D721Med (cell line): ENCODE data around the gene SLC22A1.

ENCODE experiments used
- DNase-seq: peaks from one replicate; pipeline ENCODE4 v3.0.0; 2011; ENCODE audit warnings: low spot score; ENCODE audit not compliant: insufficient read length
- FAIRE-seq: peaks from 2 replicates; lab custom pipeline; 2011; peaks lifted over from hg19 to GRCh38; lab: Jason Lieb, UNC
- TF ChIP-seq, protein P1 (sequence below): IDR thresholded peaks from 2 replicates; pipeline ENCODE4 v1.5.1; 2012; ENCODE audit warnings: mild to moderate bottlenecking, control low read depth; ENCODE audit not compliant: insufficient read depth; ENCODE audit errors: missing control alignments

SLC22A1 gene

GRCh38 chr6:160115421-160115820 lies 6.2 kb upstream of the SLC22A1 start:
- FAIRE-seq, result no peak
- TF ChIP-seq, protein P1, sequence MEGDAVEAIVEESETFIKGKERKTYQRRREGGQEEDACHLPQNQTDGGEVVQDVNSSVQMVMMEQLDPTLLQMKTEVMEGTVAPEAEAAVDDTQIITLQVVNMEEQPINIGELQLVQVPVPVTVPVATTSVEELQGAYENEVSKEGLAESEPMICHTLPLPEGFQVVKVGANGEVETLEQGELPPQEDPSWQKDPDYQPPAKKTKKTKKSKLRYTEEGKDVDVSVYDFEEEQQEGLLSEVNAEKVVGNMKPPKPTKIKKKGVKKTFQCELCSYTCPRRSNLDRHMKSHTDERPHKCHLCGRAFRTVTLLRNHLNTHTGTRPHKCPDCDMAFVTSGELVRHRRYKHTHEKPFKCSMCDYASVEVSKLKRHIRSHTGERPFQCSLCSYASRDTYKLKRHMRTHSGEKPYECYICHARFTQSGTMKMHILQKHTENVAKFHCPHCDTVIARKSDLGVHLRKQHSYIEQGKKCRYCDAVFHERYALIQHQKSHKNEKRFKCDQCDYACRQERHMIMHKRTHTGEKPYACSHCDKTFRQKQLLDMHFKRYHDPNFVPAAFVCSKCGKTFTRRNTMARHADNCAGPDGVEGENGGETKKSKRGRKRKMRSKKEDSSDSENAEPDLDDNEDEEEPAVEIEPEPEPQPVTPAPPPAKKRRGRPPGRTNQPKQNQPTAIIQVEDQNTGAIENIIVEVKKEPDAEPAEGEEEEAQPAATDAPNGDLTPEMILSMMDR, result no peak
- DNase-seq, result no peak

GRCh38 chr6:160116411-160116810 lies 5.2 kb upstream of the SLC22A1 start:
- DNase-seq (no peak), FAIRE-seq (no peak)
- TF ChIP-seq, protein P1, result no peak

GRCh38 chr6:160117137-160117536 lies 4.5 kb upstream of the SLC22A1 start:
- FAIRE-seq, result no peak
- DNase-seq, result no peak
- TF ChIP-seq, protein P1, result no peak

DNA sequence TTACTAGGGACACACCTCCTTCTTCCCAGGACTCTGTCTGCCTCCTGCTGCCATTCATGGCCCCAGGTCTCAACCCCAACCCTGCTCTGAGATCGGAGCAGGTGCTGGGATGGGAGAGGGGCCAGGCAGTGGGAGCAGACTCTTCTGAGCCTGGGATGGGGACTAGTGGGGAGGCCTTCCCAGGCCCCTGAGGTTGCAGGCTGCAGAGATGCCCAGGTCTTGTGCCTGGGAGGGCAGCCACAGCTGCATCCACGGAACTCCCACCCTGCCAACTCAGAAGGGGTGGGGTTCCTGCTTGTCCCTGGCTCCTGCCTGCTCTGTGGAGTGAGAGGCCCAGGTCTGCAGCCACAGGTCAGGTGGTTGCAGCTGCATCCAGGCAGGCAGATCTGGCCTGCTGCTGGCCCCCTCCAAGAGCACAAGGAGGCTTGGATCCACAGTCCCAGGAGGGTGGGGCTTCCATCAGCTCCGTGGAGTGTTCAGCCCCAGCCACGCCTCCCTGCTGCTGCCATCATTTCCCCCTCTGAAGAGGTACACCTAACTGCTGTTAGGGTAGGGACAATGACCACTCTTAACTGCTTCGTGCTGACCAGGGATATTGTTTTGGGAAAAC lies 2.9 kb upstream of the SLC22A1 start:
- TF ChIP-seq, protein P1, result no peak
- FAIRE-seq (no peak), DNase-seq (no peak)

DNA sequence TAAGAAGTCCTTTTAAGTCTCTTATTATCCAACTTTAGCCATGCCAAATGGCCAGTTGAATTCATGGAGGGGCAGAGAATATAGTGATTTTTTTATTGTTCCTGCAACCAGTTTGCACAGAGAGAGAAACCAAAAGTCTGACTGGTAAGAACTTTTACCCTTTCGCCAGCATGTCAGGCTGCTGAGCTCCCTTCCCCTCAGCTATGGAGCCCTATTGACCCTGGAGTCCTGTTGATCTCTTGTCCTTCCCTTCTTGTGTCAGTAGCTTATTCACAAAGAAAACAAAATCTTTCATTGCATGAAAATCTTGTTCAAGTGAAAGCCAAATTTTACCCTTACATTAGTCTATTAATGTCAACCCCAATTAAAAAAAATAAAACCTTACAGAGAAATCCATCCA lies 1.5 kb upstream of the SLC22A1 start:
- TF ChIP-seq, protein P1, result no peak
- FAIRE-seq, result no peak
- no peak for DNase-seq

GRCh38 chr6:160121981-160122380 lies 366 bp downstream of the SLC22A1 start:
- FAIRE-seq, result no peak

DNA sequence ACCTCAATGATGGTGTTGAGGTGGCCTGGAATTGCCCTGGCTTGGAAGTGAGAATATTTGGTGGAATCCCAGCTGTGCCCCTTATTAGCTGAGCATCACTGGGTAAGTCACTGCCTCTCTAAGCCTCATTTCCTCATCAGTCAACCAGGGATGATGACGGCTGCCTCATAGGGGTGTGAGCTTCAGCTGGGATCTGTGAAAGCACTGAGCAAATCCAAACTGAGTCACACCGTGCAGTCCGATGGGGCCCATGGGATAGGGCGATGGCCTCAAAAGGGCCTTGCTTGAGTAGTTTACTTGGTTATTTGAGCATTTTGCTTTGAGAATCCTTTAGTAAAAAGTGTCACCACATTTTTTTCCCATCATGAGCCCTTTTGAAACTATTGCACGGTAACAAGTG lies 1.1 kb downstream of the SLC22A1 start:
- TF ChIP-seq, protein P1, result no peak
- FAIRE-seq (no peak), DNase-seq (no peak)

More at GRCh38 chr6:160121981-160122380, 366 bp downstream of the SLC22A1 start:
- no peak for DNase-seq
- TF ChIP-seq, protein P1, result no peak
